ENCODE data around the gene AP5S1.

Gene AP5S1

DNA sequence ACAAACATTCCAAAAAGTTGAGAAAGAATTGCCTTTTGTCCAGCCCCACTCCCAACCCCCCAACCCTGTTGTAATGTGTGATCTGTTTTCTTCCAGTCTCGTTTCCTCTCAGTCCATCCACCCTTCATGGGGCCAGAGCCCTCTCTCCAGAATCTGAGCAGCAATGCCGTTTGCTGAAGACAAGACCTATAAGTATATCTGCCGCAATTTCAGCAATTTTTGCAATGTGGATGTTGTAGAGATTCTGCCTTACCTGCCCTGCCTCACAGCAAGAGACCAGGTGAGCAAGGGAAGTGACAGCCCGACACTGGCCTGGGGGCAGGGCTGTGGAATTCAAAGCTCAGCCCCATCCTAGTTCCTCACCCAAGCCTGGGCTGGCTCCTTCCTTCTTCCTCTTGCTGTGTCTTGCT is 34.1 kb downstream of the AP5S1 start:
- TF ChIP-seq, protein P1, sequence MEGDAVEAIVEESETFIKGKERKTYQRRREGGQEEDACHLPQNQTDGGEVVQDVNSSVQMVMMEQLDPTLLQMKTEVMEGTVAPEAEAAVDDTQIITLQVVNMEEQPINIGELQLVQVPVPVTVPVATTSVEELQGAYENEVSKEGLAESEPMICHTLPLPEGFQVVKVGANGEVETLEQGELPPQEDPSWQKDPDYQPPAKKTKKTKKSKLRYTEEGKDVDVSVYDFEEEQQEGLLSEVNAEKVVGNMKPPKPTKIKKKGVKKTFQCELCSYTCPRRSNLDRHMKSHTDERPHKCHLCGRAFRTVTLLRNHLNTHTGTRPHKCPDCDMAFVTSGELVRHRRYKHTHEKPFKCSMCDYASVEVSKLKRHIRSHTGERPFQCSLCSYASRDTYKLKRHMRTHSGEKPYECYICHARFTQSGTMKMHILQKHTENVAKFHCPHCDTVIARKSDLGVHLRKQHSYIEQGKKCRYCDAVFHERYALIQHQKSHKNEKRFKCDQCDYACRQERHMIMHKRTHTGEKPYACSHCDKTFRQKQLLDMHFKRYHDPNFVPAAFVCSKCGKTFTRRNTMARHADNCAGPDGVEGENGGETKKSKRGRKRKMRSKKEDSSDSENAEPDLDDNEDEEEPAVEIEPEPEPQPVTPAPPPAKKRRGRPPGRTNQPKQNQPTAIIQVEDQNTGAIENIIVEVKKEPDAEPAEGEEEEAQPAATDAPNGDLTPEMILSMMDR (IDR thresholded peaks at IDR 0.05; ENCODE audit: low read depth, low read length): no peak
- DNase-seq (ENCODE audit: extremely low read depth, low read depth): no peak

DNA sequence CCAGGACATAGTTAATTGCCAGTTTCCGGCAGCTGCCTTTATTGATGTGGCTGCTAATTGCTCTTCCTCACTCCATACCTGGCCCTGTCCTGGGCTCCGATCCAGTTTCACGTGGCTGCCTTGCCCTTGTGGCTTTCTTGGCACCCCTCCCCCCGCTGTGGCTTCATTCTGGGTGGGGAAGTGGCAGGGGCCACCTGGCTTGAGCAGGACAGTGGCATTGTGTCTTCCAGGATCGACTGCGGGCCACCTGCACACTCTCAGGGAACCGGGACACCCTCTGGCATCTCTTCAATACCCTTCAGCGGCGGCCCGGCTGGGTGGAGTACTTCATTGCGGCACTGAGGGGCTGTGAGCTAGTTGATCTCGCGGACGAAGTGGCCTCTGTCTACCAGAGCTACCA is 37.1 kb downstream of the AP5S1 start:
- TF ChIP-seq, protein P1 (IDR thresholded peaks at IDR 0.05; ENCODE audit: low read depth, low read length): no peak
- no peak for DNase-seq (ENCODE audit: extremely low read depth, low read depth)

DNA sequence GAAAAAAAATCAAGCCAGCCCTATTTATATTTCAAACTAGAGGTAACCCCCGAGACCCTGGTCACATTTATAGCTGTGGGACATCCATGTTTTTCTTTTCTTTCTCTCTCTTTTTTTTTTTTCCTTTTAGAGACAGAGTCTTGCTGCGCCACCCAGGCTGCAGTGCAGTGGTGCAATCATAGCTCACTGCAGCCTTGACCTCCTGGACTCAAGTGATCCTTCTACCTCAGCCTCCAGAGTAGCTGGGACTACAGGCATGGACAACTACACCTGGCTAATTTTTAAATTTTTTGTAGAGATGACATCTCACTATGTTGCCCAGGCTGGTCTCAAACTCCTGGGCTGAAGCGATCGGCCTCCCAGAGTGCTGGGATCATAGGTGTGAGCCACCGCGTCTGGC is 38.3 kb downstream of the AP5S1 start:
- DNase-seq (ENCODE audit: extremely low read depth, low read depth): no peak
- TF ChIP-seq, protein P1 (IDR thresholded peaks at IDR 0.05; ENCODE audit: low read depth, low read length): no peak

DNA sequence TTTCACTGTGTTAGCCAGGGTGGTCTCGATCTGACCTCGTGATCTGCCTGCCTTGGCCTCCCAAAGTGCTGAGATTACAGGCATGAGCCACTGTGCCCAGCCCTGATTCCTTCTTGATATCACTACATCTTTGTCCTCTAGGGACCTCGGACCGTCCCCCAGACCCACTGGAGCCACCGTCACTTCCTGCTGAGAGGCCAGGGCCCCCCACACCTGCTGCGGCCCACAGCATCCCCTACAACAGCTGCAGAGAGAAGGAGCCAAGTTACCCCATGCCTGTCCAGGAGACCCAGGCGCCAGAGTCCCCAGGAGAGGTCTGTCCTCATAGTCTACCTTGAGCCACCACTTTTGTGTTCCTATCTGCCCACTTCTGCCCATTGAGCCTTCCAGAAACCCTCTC is 40.8 kb downstream of the AP5S1 start:
- DNase-seq (ENCODE audit: extremely low read depth, low read depth): no peak
- TF ChIP-seq, protein P1 (IDR thresholded peaks at IDR 0.05; ENCODE audit: low read depth, low read length): no peak

DNA sequence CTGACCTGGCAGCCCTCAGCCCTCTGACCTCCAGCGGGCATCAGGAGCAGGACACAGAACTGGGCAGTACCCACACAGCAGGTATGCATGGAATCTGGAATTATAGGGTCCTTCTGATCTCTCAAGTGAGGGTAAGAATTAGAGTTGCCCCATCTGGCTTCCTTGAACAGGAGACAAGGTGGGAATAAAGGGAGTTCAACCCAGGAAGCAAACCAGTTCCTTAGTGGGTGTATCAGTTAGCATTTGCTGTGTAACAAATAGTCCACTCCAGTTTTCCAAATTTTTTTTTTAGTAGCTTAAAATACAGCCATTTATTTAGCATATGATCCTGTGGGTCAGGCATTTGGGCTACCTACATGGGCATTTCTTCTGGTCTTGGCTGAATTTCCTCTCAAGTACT is 42.0 kb downstream of the AP5S1 start:
- TF ChIP-seq, protein P1 (IDR thresholded peaks at IDR 0.05; ENCODE audit: low read depth, low read length): no peak
- DNase-seq (ENCODE audit: extremely low read depth, low read depth): no peak

DNA sequence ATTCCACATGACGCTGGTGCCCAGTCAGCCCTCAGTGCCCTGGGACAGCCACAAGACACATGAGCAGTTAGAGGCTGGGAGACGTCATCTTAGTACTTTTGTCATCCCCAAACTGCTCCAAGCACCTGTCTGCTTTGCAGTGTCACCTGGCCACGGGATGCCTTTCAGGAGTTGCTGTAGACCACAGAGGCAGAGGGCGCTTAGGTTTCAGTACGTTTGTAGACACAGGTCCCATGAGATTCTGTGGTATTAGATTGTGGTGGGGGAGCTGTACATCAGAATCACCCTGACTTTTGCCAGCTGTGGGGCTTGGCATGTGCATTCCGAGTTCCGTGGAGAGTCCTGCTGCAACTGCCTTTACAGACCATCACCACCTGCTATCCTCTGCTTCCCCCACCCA is 43.0 kb downstream of the AP5S1 start:
- no peak for DNase-seq (ENCODE audit: extremely low read depth, low read depth)
- TF ChIP-seq, protein P1 (IDR thresholded peaks at IDR 0.05; ENCODE audit: low read depth, low read length): no peak

DNA sequence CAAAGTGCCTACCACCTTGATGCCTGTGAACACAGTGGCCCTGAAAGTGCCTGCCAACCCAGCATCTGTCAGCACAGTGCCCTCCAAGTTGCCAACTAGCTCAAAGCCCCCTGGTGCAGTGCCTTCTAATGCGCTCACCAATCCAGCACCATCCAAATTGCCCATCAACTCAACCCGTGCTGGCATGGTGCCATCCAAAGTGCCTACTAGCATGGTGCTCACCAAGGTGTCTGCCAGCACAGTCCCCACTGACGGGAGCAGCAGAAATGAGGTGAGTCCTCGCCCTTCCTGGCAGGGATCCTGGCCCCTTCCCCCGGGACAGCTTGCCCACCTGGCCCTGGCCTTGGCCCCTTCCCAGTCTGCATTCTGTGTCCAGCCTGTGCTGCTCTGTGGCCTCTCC is 44.2 kb downstream of the AP5S1 start:
- TF ChIP-seq, protein P1 (IDR thresholded peaks at IDR 0.05; ENCODE audit: low read depth, low read length): no peak
- no peak for DNase-seq (ENCODE audit: extremely low read depth, low read depth)

All from AG09319 (cell line).